ENCODE data around the gene ZNF414. TPM values are rescaled to one million over a fixed set of nuclear protein-coding genes. Genes with fewer than 3 reads are reported as not detected.

ZNF414 gene
- total and polyA plus RNA-seq, 2 of the 4 experiments (the other 2 are of a cell fraction): 3.2 to 14.2 TPM

GRCh38 chr19:8469613-8470368 lies 44.2 kb downstream of the ZNF414 start:
- H3K9ac ChIP-seq (ENCODE audit: low read depth, low read length): no peak overlapping the region

More at GRCh38 chr19:8469613-8470368, 44.2 kb downstream of the ZNF414 start:
- H2AK5ac ChIP-seq (ENCODE audit: low read depth, low read length): no peak overlapping the region
- no peaks in the 10 kb centered on the region for H3K27me3 ChIP-seq (ENCODE audit: control insufficient read depth, insufficient read depth, low read length)
- in situ Hi-C loops (cut with MboI; ENCODE audit: low sequenced_read_pairs) (no loop called here), dilution Hi-C loops (cut with HindIII; ENCODE audit: low sequenced_read_pairs, unreplicated experiment) (no loop called here), intact Hi-C loops (cut with micrococcal nuclease) (loop anchor here (2.0 to 5.0 kb wide), 2 partner anchors 98 to 115 kb away; no protein-coding TSS in a partner anchor)
- H2AFZ ChIP-seq (replicated peaks; ENCODE audit: low read length, poor library complexity): no peak overlapping the region
- WGBS, 2 experiments (ENCODE audit: extremely low coverage in 2 of 2, insufficient read length in 1 of 2): 100% methylated on average over 1 of the region's 13 CpGs; no CpG with 5 or more reads in 1 of the 2 experiments
- H3K4me1 ChIP-seq (ENCODE audit: control insufficient read depth, insufficient read depth, low read length): peaks cover 20% of the 10 kb centered on the region
- H3K18ac ChIP-seq (ENCODE audit: low read depth, low read length): no peak overlapping the region
- peaks cover 36% of the 10 kb centered on the region for H3K9me1 ChIP-seq (ENCODE audit: insufficient read depth, low read length)
- DNase-seq (no peak), ATAC-seq (ENCODE audit: low read depth) (no peak)
- peaks cover 64% of the 10 kb centered on the region for H3K36me3 ChIP-seq (ENCODE audit: control insufficient read depth, insufficient read depth, low read length)
- CTCF ChIA-PET: interaction anchor here (0.5 kb wide), 1 partner anchor 102 kb away, joined by 4 read pairs; no protein-coding TSS in a partner anchor
- peaks cover 68% of the 10 kb centered on the region for H4K20me1 ChIP-seq (ENCODE audit: insufficient read depth, low read length)
- no peak overlapping the region for H3K4me3 ChIP-seq (ENCODE audit: insufficient read depth, low read depth, low read length)
- H3K27ac ChIP-seq (ENCODE audit: insufficient read depth, low read length): no peak overlapping the region
- no peaks in the 10 kb centered on the region for H3K9me3 ChIP-seq (ENCODE audit: control insufficient read depth, insufficient read depth, low read length)
- H2BK15ac ChIP-seq (ENCODE audit: low read depth, low read length): no peak overlapping the region
- no peak overlapping the region for H3K56ac ChIP-seq (ENCODE audit: extremely low read depth, insufficient read depth, low read length)
- no peak overlapping the region for H4K8ac ChIP-seq (ENCODE audit: low read depth in 2 of 2, low read length in 2 of 2)
- POLR2A ChIA-PET (ENCODE audit: unreplicated experiment): no interaction called here
- H3K79me1 ChIP-seq (ENCODE audit: low read depth in 1 of 2, low read length in 2 of 2): peaks cover 49 to 82% of the 10 kb centered on the region in 2 experiments
- no peak overlapping the region for H2BK120ac ChIP-seq (ENCODE audit: low read depth, low read length)
- no peak overlapping the region for H4K91ac ChIP-seq (ENCODE audit: insufficient read depth, low read depth, low read length)
- no peak overlapping the region for H3K14ac ChIP-seq (replicated peaks; ENCODE audit: low read depth, low read length)
- H3K4me2 ChIP-seq (ENCODE audit: low read depth, low read length): no peak overlapping the region
- TF ChIP-seq MAZ (IDR thresholded peaks at IDR 0.05; ENCODE audit: borderline replicate concordance, low read depth, low read length) (no peak), RFX5 (IDR thresholded peaks at IDR 0.05; ENCODE audit: low read depth, low read length) (no peak), USF2 (IDR thresholded peaks at IDR 0.05; ENCODE audit: low read depth, low read length) (no peak), FOS (IDR thresholded peaks at IDR 0.05; ENCODE audit: low read depth, low read length) (no peak), SMC3 (IDR thresholded peaks at IDR 0.05; ENCODE audit: low read depth, low read length) (no peak), RCOR1 (IDR thresholded peaks at IDR 0.05; ENCODE audit: insufficient replicate concordance, low read length) (no peak), CTCF (conservative IDR thresholded peaks at IDR 0.05; ENCODE audit: low read depth, low read length) (no peak), BHLHE40 (IDR thresholded peaks at IDR 0.05; ENCODE audit: low read depth, low read length) (no peak), RAD21 (IDR thresholded peaks at IDR 0.05; ENCODE audit: low read length) (no peak), CEBPB (IDR thresholded peaks at IDR 0.05; ENCODE audit: low read depth, low read length) (no peak), MAFK (IDR thresholded peaks at IDR 0.05; ENCODE audit: low read depth, low read length) (no peak), NFE2L2 (IDR thresholded peaks at IDR 0.05; ENCODE audit: low read depth, low read length) (no peak), MXI1 (IDR thresholded peaks at IDR 0.05; ENCODE audit: borderline replicate concordance, low read depth, low read length) (no peak)
- H2BK5ac ChIP-seq (ENCODE audit: low read depth, low read length, poor library complexity, severe bottlenecking): no peak overlapping the region
- no peak overlapping the region for H4K5ac ChIP-seq (ENCODE audit: low read depth, low read length)
- H2AK9ac ChIP-seq (replicated peaks; ENCODE audit: low read depth, low read length, poor library complexity): no peak overlapping the region
- no peak overlapping the region for H3K23ac ChIP-seq (ENCODE audit: low read depth, low read length)
- no peak overlapping the region for H2BK20ac ChIP-seq (ENCODE audit: low read depth, low read length)
- no TSS peak for BruUV-seq (replicated peaks)
- no peak overlapping the region for H3K4ac ChIP-seq (ENCODE audit: low read depth, low read length)

All from IMR-90 (cell line).